SIG-M5 (cell line): ENCODE results near the gene DNAI2.

Experiments
- DNase-seq: peaks from one replicate; lab custom pipeline; 2025; lab: John Stamatoyannopoulos, UW

Gene DNAI2

DNA sequence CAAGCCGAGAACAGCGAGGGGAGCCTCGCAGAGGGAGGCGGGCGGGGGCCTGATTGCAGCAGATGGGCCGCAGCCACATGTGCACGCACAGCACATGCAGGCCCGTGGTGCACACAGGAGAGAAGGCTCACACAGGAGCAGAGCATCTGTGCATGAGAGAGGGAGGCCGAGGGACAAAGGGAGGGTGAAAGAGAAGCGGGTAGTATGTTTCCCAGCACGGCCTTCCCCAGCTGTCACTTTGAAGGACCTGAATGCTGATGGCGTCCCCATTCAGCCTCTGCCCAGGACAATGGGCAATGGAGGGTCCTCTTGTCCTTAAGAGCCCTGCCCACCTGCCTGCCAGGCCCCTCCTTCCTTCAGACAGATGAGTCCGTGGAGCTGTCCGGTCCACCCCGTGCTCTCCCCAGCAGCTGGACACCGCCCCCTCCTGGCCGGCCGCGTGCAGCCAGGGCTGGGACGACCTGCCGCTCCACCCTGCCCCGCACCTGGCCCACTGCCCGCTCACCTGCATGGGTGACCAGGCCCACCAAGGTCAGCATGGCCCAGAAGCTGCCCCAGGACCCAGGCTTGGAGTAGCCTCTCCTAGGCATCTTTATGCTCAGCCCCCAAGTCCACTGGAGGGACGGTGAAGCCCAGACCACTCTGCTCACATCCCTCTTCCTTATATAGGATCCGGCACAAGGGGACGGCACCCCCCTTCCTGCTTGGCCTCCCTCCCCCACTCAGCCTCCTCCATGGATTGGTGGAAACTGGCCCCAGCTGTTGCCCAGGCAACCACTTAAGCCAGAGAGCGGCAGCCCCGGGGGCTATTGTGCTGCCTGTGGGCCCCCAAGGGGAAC, 87.4 kb downstream of the DNAI2 start, which contains the start of gene BTBD17:
Gene BTBD17 (minus strand): TSS at position 639 of the 839 bp plus-strand sequence. CDS start 49 bp downstream, at position 590.
- no peak for DNase-seq

DNA sequence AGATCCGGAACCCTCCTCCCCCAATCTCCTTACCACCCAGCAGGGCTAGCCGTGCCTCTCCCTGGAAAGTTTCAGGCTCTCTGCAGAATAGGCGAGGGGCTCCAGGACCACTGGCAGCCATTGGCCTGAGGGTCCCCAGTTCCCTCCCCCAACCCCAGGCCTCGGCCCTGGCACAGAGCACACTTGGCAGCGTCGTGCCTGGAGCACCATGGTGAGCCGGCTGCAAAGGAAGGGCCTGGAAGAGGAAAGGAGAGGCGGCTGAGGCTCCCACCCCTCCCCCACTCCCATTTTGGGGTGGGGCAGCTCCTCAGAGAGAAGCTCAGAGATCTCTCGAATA, 88.0 kb downstream of the DNAI2 start:
- DNase-seq, result no peak

DNA sequence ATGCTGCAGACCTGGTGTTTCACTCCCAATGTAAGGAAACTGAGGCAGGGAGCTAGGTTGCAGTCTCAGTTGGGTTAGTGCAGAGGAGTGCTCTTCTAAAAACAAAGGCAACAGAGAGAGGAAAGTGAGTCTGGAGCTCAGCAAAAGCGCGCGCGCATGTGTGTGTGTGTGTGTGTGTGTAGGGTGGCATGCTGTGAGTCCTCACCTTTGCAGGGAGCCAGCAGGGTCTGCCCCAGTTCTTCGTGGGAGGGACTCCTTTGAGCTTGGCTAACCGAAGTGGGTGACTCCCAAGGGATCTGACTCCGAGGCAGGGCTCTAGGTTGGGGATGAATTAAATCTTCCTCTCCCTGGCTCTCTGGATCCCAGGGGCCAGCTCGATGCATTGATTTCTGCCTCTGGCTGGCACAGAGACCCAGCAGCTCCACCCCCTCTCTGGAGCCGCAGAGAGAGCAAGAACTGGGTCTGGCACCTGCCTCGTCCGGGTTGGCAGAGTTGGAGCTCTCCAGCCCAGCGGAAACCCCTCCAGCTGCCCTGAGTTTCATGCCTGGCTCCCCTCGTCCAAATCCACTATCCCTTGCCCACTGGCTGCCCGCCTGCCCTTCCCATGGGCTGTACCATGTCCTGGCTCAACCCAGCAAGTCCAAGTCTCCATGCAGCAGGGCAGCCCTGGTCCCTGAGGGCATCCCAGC, 88.9 kb downstream of the DNAI2 start:
- DNase-seq, result no peak
